ENCODE results near the gene RPS6KB1.
"Not testable (repeated sequence)": the region's sequence is repeated elsewhere in the genome, so short reads cannot be mapped to it uniquely, and the experiment has no call there.

Gene RPS6KB1

GRCh38 chr17:59946433-59946832, 53.5 kb downstream of the RPS6KB1 start:
- DNase-seq: not testable (repeated sequence)

- DNase-seq: not testable (repeated sequence)
Observed at GRCh38 chr17:59947310-59947709, 54.4 kb downstream of the RPS6KB1 start.

GRCh38 chr17:59950049-59950448, 57.1 kb downstream of the RPS6KB1 start:
- DNase-seq: no peak

- DNase-seq: no peak
Observed at GRCh38 chr17:59954856-59955255, 61.9 kb downstream of the RPS6KB1 start.

- DNase-seq: not testable (repeated sequence)
Observed at GRCh38 chr17:59959574-59959973, 66.7 kb downstream of the RPS6KB1 start.

GRCh38 chr17:59962739-59963318, 69.9 kb downstream of the RPS6KB1 start:
- DNase-seq: no peak

GRCh38 chr17:59963738-59964481, 71.0 kb downstream of the RPS6KB1 start:
- peak; percentile 40 for DNase-seq

GRCh38 chr17:59964482-59965328, 71.8 kb downstream of the RPS6KB1 start, which contains the start of gene RNFT1:
TSS of gene RNFT1 (minus strand) at chr17:59964740. CDS start at chr17:59964663, 77 bp downstream.
- peak; percentile 44 for DNase-seq

- not testable (repeated sequence) for DNase-seq
Observed at GRCh38 chr17:59971771-59972170, 78.8 kb downstream of the RPS6KB1 start.

GRCh38 chr17:59972778-59973177, 79.9 kb downstream of the RPS6KB1 start:
- no peak for DNase-seq

GRCh38 chr17:59973483-59973882, 80.6 kb downstream of the RPS6KB1 start:
- not testable (repeated sequence) for DNase-seq

GRCh38 chr17:59975166-59975565, 82.2 kb downstream of the RPS6KB1 start:
- DNase-seq: not testable (repeated sequence)

- DNase-seq: not testable (repeated sequence)
Observed at GRCh38 chr17:59996608-59997007, 103.7 kb downstream of the RPS6KB1 start.
